HL-60 (cell line): ENCODE results near the gene MRTFA.

Experiments
- CTCF ChIP-seq: IDR thresholded peaks from one replicate; pipeline ENCODE4 v1.5.1; 2011; ENCODE audit warnings: low read length, control low read depth, inconsistent platforms; ENCODE audit not compliant: insufficient read depth
- POLR2AphosphoS5 ChIP-seq: IDR thresholded peaks from 2 replicates; pipeline ENCODE4 v1.6.1; 2012; ENCODE audit warnings: low read depth
- REST ChIP-seq: IDR thresholded peaks from 2 replicates; pipeline ENCODE4 v1.6.1; 2012; ENCODE audit warnings: low read depth; ENCODE audit not compliant: insufficient replicate concordance
- SPI1 ChIP-seq: IDR thresholded peaks from 2 replicates; pipeline ENCODE4 v1.6.1; 2012; ENCODE audit warnings: low read depth, mild to moderate bottlenecking, borderline replicate concordance

GRCh38 chr22:40681451-40681850 lies 44.9 kb upstream of the MRTFA start:
- no peak for TF ChIP-seq CTCF
- TF ChIP-seq POLR2AphosphoS5 = no peak
- TF ChIP-seq REST = no peak
- TF ChIP-seq SPI1 = no peak
